Measurements from ENCODE around the gene TMEM120B. TPM values are rescaled to one million over a fixed set of nuclear protein-coding genes. Genes with fewer than 3 reads are reported as not detected.
"Not testable (repeated sequence)": the region's sequence is repeated elsewhere in the genome, so short reads cannot be mapped to it uniquely, and the experiment has no call there.

The TMEM120B gene
- polyA plus RNA-seq, 1 donor: 11.9 TPM

DNA sequence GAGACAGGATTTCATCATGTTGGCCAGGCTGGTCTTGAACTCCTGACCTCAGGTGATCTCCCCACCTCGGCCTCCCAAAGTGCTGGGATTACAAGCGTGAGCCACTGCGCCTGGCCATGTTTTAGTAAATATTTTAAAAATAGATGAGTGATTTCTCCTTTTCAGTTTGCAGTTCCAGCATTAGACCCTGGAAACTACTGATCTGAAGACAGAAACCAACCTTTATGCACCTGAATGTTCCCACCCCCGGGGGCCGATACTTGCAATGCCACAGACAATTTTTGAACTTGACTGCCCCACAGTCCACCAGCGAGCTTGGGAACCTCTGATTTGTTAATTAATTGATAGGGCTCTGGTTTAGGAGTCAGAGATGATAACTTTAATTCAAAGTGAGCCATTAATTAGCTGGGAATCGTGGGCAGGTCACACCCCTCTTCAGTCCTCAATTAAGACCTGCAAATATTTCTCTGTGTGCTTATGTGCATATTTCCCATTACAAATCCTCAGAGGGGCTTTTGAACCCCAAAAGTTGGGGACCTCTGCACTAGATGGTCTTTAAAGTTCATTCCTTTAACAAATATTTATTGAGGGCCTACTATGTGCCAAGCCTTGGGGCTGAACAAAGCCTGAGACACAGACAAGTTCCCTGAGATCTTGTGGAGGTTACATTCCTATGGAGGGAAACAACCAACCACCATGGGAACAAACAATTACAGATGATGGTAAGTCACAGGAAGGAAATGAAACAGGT, 4.1 kb upstream of the TMEM120B start:
- DNase-seq: no peak

DNA sequence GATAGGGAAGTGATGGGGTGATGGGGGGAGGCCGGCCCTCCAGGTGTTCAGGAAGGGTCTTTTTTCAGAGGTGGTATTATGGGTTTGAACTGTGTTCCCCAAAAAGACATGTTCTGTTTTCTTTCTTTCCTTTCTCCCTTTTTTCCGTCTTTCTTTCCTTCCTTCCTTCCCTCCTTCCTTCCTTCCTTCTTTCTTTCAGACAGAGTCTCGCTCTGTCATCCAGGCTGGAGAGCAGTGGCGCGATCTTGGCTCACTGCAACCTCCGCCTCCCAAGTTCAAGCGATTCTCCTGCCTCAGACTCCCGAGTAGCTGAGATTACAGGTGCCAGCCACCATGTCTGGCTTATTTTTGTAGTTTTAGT, 3.5 kb upstream of the TMEM120B start:
- not testable (repeated sequence) for DNase-seq

DNA sequence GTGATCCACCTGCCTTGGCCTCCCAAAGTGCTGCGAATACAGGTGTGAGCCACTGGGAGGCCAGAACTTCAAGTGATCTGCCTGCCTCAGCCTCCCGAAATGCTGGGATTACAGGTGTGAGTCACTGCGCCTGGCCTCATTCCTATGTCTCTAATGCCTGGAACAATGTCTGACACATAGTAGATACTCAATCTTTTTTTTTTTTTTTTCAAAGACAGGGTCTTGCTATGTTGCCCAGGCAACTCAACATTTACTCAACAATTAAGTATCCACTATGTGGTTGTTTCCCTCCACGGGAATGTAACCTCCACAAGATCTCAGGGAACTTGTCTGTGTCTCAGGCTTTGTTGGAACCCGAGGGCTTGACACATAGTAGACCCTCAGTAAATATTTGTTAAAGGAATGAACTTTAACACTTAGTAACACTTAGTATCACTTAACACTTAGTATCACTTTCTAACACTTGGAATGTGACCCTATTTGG, 3.0 kb upstream of the TMEM120B start:
- no peak for DNase-seq

- no peak for DNase-seq
Observed at GRCh38 chr12:121711361-121712189, 977 bp upstream of the TMEM120B start.

GRCh38 chr12:121712190-121712460, 427 bp upstream of the TMEM120B start:
- DNase-seq: peak; percentile 60

GRCh38 chr12:121713257-121713777, 765 bp downstream of the TMEM120B start:
- DNase-seq: no peak

GRCh38 chr12:121713793-121714192, 1.2 kb downstream of the TMEM120B start:
- DNase-seq: no peak

GRCh38 chr12:121715055-121715454, 2.5 kb downstream of the TMEM120B start:
- DNase-seq: not testable (repeated sequence)

DNA sequence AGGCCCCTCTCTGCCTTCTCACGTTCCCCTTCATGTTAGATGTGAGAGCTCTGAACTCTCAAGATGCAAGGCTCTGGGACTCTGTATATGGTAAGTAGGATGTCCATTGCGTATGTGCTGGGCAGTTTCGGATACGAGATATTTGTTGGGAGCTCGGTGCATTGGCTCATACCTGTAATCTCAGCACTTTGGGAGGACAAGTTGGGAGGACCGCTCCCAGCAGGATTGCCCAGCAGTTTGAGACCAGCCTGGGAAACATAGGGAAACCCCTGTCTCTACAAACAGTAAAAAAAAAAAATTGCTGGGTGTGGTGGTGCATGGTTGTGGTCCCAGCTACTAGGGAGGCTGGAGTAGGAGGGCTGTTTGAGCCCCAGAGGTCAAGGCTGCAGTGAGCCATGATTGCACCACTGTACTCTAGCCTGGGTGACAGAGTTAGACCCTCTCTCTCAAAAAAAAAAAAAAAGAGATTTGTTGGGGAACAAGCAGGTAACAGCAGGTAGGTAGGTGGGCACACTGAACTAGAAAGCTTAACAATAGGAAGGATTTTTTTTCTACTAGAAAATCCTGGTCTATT, 3.4 kb downstream of the TMEM120B start:
- DNase-seq: no peak

GRCh38 chr12:121717041-121717699, 4.6 kb downstream of the TMEM120B start:
- DNase-seq: peak; percentile 56

GRCh38 chr12:121718653-121719239, 6.2 kb downstream of the TMEM120B start:
- DNase-seq: no peak

GRCh38 chr12:121719926-121720414, 7.4 kb downstream of the TMEM120B start:
- DNase-seq: no peak

GRCh38 chr12:121720762-121721161, 8.2 kb downstream of the TMEM120B start:
- DNase-seq: no peak

GRCh38 chr12:121722511-121722910, 10.0 kb downstream of the TMEM120B start:
- no peak for DNase-seq

- no peak for DNase-seq
Observed at GRCh38 chr12:121723200-121723599, 10.6 kb downstream of the TMEM120B start.

DNA sequence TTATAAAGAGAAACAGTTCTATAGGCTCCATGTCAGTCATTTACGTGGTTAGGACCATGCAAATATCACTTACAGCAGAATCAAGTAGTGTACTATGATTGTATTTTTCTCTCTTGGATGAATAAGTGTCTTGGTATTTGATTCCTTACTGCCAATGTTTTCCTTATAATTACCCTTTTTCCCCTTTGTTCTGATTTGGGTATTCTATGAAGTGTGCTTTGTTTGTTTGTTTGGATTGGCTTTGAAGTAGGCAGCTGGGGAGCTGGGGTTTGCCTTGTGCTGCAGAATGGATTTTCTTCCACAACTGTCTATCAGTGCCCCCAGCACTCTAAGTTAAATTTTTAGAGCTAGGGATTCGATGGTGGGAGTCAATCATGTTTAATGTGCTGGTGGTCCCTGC, 12.4 kb downstream of the TMEM120B start:
- no peak for DNase-seq

GRCh38 chr12:121725423-121725822, 12.9 kb downstream of the TMEM120B start:
- no peak for DNase-seq

GRCh38 chr12:121729021-121729420, 16.5 kb downstream of the TMEM120B start:
- no peak for DNase-seq

GRCh38 chr12:121731473-121731872, 18.9 kb downstream of the TMEM120B start:
- DNase-seq: no peak

DNA sequence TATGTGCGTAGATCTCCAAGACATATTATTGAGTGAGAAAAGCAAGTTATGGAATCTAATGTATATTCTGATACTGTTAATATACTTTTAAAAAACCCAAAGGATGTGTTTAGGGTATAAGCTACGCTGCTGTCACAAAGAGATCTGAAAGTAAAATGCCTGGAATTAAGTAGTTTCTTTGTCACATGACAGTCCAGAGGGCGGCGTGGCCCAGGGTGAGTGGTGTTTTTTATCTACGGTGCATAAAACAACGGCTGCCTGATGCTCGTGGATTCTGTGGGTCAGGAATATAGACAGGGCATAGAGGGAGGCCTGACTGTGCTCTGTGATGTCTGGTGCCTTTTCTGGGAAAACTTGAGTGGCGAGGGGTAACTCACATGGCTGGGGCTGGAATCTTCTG, 21.3 kb downstream of the TMEM120B start:
- DNase-seq: no peak

DNA sequence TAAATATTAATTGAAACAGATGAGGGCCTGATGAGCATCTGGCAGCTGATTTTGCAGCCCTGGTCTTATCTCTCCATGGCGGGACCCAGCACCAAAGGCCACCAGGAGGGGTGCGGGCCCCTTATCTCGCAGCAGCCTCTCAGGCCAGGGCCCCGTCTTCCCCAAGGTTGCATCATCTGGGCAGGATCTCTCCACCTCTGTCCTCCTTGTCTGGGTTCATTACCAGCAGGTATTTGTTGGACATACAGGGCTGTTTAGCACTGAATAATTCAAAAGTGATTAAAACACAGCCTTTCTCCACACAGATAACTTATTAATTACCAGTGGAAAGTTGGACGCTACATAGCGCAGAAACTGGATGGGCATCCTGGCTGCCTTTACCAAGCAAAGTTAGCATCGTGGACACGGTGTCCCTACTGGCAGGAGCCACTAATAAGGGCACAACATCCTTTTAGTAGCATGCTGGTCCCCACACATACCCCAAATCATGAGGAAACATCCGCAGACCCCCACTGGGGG, 25.8 kb downstream of the TMEM120B start:
- DNase-seq: no peak

DNA sequence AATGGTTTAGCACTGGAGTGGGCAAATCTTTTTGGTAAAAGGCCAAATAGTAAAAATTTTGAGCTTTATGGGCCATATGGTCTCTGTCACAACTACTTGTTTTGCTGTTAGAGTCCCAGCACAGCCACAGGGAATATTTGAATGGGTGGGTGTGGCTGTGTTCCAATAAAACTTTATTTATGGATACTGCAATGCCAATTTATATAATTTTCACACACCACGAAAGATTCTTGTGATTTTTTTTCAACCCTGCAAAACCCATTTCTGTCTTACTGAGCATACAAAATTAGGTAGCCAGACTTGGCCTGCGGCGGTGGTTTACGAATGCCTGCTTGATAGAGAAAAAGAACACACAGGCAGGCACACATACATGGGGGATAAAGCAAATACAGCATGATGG, 28.3 kb downstream of the TMEM120B start:
- no peak for DNase-seq

Data from left kidney (tissue), 2 donors.